Measurements from ENCODE around the gene ZZZ3.

DNA sequence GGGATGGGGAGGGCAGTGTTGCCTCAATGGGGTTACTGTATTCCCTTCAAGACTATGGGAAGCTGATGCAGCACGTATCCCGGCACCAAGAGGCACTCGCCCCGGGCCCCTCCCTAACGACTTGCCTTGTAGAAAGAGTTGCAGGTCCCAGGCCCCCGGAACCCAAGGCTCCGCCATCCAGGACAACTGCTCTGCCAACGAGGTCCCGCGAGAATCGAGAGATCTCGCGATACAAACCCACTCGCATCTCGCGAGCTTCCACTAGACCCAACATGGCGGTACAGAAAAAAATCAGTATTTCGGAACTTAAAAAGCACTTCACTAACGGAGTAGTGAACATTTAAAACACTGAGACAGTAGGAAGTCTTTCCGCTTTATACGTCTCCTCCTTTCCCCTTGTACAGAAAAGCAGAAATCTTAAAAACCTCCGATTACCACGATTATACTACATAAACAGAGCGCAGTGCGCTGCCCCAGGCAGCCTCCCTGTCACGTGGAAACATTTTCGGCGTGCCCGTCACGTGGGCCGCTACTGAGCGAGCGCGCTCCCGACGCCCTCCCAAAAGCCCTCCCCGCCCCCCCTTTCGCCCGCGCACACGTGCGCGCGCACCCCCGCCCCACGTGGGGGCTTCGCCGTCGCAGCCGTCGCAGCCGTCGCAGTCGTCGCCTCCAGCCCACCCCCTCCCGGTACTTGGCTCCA is at the start of gene ZZZ3:
- no peak for TF ChIP-seq RFX5 (IDR thresholded peaks at IDR 0.05)
- peak; percentile 32; the same call in 1 of the 2 replicates for TF ChIP-seq POLR2A (IDR thresholded peaks at IDR 0.05; ENCODE audit: low read length)
- TF ChIP-seq MAFK (IDR thresholded peaks at IDR 0.05; ENCODE audit: partially characterized antibody) = no peak
- peak; percentile 98 for TF ChIP-seq CHD2 (IDR thresholded peaks at IDR 0.05; ENCODE audit: low read length, partially characterized antibody)
- TF ChIP-seq, protein P1, sequence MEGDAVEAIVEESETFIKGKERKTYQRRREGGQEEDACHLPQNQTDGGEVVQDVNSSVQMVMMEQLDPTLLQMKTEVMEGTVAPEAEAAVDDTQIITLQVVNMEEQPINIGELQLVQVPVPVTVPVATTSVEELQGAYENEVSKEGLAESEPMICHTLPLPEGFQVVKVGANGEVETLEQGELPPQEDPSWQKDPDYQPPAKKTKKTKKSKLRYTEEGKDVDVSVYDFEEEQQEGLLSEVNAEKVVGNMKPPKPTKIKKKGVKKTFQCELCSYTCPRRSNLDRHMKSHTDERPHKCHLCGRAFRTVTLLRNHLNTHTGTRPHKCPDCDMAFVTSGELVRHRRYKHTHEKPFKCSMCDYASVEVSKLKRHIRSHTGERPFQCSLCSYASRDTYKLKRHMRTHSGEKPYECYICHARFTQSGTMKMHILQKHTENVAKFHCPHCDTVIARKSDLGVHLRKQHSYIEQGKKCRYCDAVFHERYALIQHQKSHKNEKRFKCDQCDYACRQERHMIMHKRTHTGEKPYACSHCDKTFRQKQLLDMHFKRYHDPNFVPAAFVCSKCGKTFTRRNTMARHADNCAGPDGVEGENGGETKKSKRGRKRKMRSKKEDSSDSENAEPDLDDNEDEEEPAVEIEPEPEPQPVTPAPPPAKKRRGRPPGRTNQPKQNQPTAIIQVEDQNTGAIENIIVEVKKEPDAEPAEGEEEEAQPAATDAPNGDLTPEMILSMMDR (IDR thresholded peaks at IDR 0.05) = no peak
- TF ChIP-seq MAX (IDR thresholded peaks at IDR 0.05) = peak; percentile 86
- TF ChIP-seq ZFP36 (IDR thresholded peaks at IDR 0.05; ENCODE audit: borderline replicate concordance, partially characterized antibody) = no peak
- no peak for TF ChIP-seq TP53 (CRISPR knock-in tag; IDR thresholded peaks at IDR 0.05)
- no peak for TF ChIP-seq CEBPB (IDR thresholded peaks at IDR 0.05)
- TF ChIP-seq HDAC2 (IDR thresholded peaks at IDR 0.05) = no peak
- no peak for TF ChIP-seq ZC3H11A (IDR thresholded peaks at IDR 0.05)
- no peak for TF ChIP-seq HOXB13 (CRISPR knock-in tag; IDR thresholded peaks at IDR 0.05; ENCODE audit: low read depth)

All from A549 (cell line).